Stimulated activated naive CD8-positive, alpha-beta T cell treated with anti-CD3 and anti-CD28 coated beads, Interleukin-15, amount 100 ng/mL, for 72 hours (primary cell): ENCODE measurements around the gene TTC28.
"Not testable (repeated sequence)": the region's sequence is repeated elsewhere in the genome, so short reads cannot be mapped to it uniquely, and the experiment has no call there.

Source experiments
- ATAC-seq: fragments of 150-1000 bp; cut with Tn5 transposase; 2 replicates; pipeline ENCODE4 v1.10.0; 2021; ENCODE audit warnings: mild to moderate bottlenecking, moderate library complexity
- DNase-seq, 2 donors: peaks; one replicate each; pipeline ENCODE4 v3.0.0; 2021 to 2022
- H3K27ac Mint-ChIP-seq, 2 donors: one replicate each; pipeline ENCODE4 v1.8.0; 2022; ENCODE audit warnings: mild to moderate bottlenecking in 2 of 2, mixed read lengths in 2 of 2, moderate library complexity in 2 of 2
- H3K27me3 Mint-ChIP-seq: one replicate; pipeline ENCODE4 v1.8.0; 2022; ENCODE audit warnings: mixed read lengths
- H3K4me1 Mint-ChIP-seq: one replicate; pipeline ENCODE4 v1.8.0; 2022; ENCODE audit warnings: mild to moderate bottlenecking, mixed read lengths
- H3K4me3 Mint-ChIP-seq, 2 donors: one replicate each; pipeline ENCODE4 v1.8.0; 2022; ENCODE audit warnings: mild to moderate bottlenecking in 2 of 2, mixed read lengths in 2 of 2, moderate library complexity in 1 of 2
- H3K9me3 Mint-ChIP-seq, 2 donors: one replicate each; pipeline ENCODE4 v1.8.0; 2022; ENCODE audit warnings: mixed read lengths in 2 of 2

The TTC28 gene

GRCh38 chr22:28679611-28680287 is at the start of gene TTC28:
Gene TTC28 (minus strand): TSS chr22:28679840. CDS start chr22:28679723, 117 bp downstream.
- peaks cover 78% of the 10 kb centered on the region for H3K27me3 Mint-ChIP-seq
- H3K4me3 Mint-ChIP-seq: peak within 1 kb of the TSS; percentile 92 to 96
- DNase-seq: peak; percentile 31 to 33
- H3K27ac Mint-ChIP-seq: peak within 1 kb of the TSS in 1 of 2 donors; percentile 87
- peaks cover 23% of the 10 kb centered on the region for H3K4me1 Mint-ChIP-seq
- not testable (repeated sequence) for ATAC-seq, H3K9me3 Mint-ChIP-seq

- ATAC-seq: no peak
- H3K9me3 Mint-ChIP-seq: no peaks in the 10 kb centered on the region
- no peak for DNase-seq
- H3K4me3 Mint-ChIP-seq: no peak overlapping the region
- no peaks in the 10 kb centered on the region for H3K27me3 Mint-ChIP-seq
- no peaks in the 10 kb centered on the region for H3K4me1 Mint-ChIP-seq
- H3K27ac Mint-ChIP-seq: no peak overlapping the region
Observed at GRCh38 chr22:28728621-28729313, 49.1 kb upstream of the TTC28 start.

GRCh38 chr22:28728002-28728401 is 48.4 kb upstream of the TTC28 start:
- no peak overlapping the region for H3K4me3 Mint-ChIP-seq
- DNase-seq: no peak
- no peaks in the 10 kb centered on the region for H3K4me1 Mint-ChIP-seq
- no peak overlapping the region for H3K27ac Mint-ChIP-seq
- H3K9me3 Mint-ChIP-seq: no peaks in the 10 kb centered on the region
- H3K27me3 Mint-ChIP-seq: no peaks in the 10 kb centered on the region
- ATAC-seq: no peak

GRCh38 chr22:28718044-28718443 is 38.4 kb upstream of the TTC28 start:
- H3K9me3 Mint-ChIP-seq: no peaks in the 10 kb centered on the region
- peak; percentile 33 for ATAC-seq
- peaks cover 21% of the 10 kb centered on the region for H3K4me1 Mint-ChIP-seq
- H3K27me3 Mint-ChIP-seq: no peaks in the 10 kb centered on the region
- no peak overlapping the region for H3K27ac Mint-ChIP-seq
- no peak overlapping the region for H3K4me3 Mint-ChIP-seq
- DNase-seq: no peak

- H3K9me3 Mint-ChIP-seq: no peaks in the 10 kb centered on the region
- H3K4me1 Mint-ChIP-seq: peaks cover 21% of the 10 kb centered on the region
- H3K27me3 Mint-ChIP-seq: no peaks in the 10 kb centered on the region
- H3K27ac Mint-ChIP-seq: no peak overlapping the region
- no peak overlapping the region for H3K4me3 Mint-ChIP-seq
- ATAC-seq (no peak), DNase-seq (no peak)
Observed at GRCh38 chr22:28716686-28717085, 37.0 kb upstream of the TTC28 start.

- DNase-seq (no peak), ATAC-seq (no peak)
- Mint-ChIP-seq H3K4me3 (no peak overlapping the region), H3K4me1 (peaks cover 21% of the 10 kb centered on the region), H3K9me3 (no peaks in the 10 kb centered on the region), H3K27ac (peak overlapping the region in 1 of 2 donors; percentile 80), H3K27me3 (no peaks in the 10 kb centered on the region)
Observed at GRCh38 chr22:28715611-28716010, 36.0 kb upstream of the TTC28 start.

GRCh38 chr22:28714043-28714628 is 34.5 kb upstream of the TTC28 start:
- no peak overlapping the region for H3K27ac Mint-ChIP-seq
- H3K9me3 Mint-ChIP-seq: no peaks in the 10 kb centered on the region
- H3K4me3 Mint-ChIP-seq: no peak overlapping the region
- ATAC-seq (peak; percentile 99), DNase-seq (peak; percentile 1 to 21)
- H3K27me3 Mint-ChIP-seq: no peaks in the 10 kb centered on the region
- peaks cover 21% of the 10 kb centered on the region for H3K4me1 Mint-ChIP-seq

GRCh38 chr22:28711820-28712777 is 32.5 kb upstream of the TTC28 start:
- Mint-ChIP-seq H3K4me1 (peaks cover 15% of the 10 kb centered on the region), H3K27ac (no peak overlapping the region), H3K4me3 (no peak overlapping the region), H3K27me3 (no peaks in the 10 kb centered on the region), H3K9me3 (no peaks in the 10 kb centered on the region)
- ATAC-seq: no peak
- no peak for DNase-seq

GRCh38 chr22:28711341-28711740 is 31.7 kb upstream of the TTC28 start:
- no peak for ATAC-seq
- no peak overlapping the region for H3K4me3 Mint-ChIP-seq
- no peaks in the 10 kb centered on the region for H3K27me3 Mint-ChIP-seq
- H3K4me1 Mint-ChIP-seq: peaks cover 15% of the 10 kb centered on the region
- no peak overlapping the region for H3K27ac Mint-ChIP-seq
- H3K9me3 Mint-ChIP-seq: no peaks in the 10 kb centered on the region
- no peak for DNase-seq

GRCh38 chr22:28710576-28711191 is 31.0 kb upstream of the TTC28 start:
- no peaks in the 10 kb centered on the region for H3K9me3 Mint-ChIP-seq
- DNase-seq (no peak), ATAC-seq (no peak)
- peaks cover 15% of the 10 kb centered on the region for H3K4me1 Mint-ChIP-seq
- H3K4me3 Mint-ChIP-seq: no peak overlapping the region
- no peaks in the 10 kb centered on the region for H3K27me3 Mint-ChIP-seq
- H3K27ac Mint-ChIP-seq: no peak overlapping the region

GRCh38 chr22:28710107-28710506 is 30.5 kb upstream of the TTC28 start:
- Mint-ChIP-seq H3K9me3 (no peaks in the 10 kb centered on the region), H3K27me3 (no peaks in the 10 kb centered on the region), H3K4me1 (peaks cover 15% of the 10 kb centered on the region), H3K27ac (no peak overlapping the region), H3K4me3 (no peak overlapping the region)
- no peak for DNase-seq
- ATAC-seq: no peak

- H3K9me3 Mint-ChIP-seq: no peaks in the 10 kb centered on the region
- DNase-seq (no peak), ATAC-seq (no peak)
- H3K4me3 Mint-ChIP-seq: no peak overlapping the region
- no peak overlapping the region for H3K27ac Mint-ChIP-seq
- H3K27me3 Mint-ChIP-seq: no peaks in the 10 kb centered on the region
- H3K4me1 Mint-ChIP-seq: no peaks in the 10 kb centered on the region
Observed at GRCh38 chr22:28706845-28707244, 27.2 kb upstream of the TTC28 start.

- H3K27me3 Mint-ChIP-seq: no peaks in the 10 kb centered on the region
- no peak for DNase-seq
- peak overlapping the region in 1 of 2 donors; percentile 78 for H3K27ac Mint-ChIP-seq
- ATAC-seq: no peak
- H3K4me3 Mint-ChIP-seq: no peak overlapping the region
- no peaks in the 10 kb centered on the region for H3K4me1 Mint-ChIP-seq
- H3K9me3 Mint-ChIP-seq: no peaks in the 10 kb centered on the region
Observed at GRCh38 chr22:28703436-28703835, 23.8 kb upstream of the TTC28 start.

- Mint-ChIP-seq H3K4me3 (no peak overlapping the region), H3K4me1 (no peaks in the 10 kb centered on the region), H3K27me3 (no peaks in the 10 kb centered on the region), H3K27ac (no peak overlapping the region), H3K9me3 (no peaks in the 10 kb centered on the region)
- DNase-seq (no peak), ATAC-seq (no peak)
Observed at GRCh38 chr22:28702891-28703290, 23.3 kb upstream of the TTC28 start.
